ENCODE results near the gene SRGAP3.

GRCh38 chr3:9079676-9080075, 169.8 kb downstream of the SRGAP3 start:
- TF ChIP-seq CTCF (IDR thresholded peaks at IDR 0.05) (no peak), ATF3 (CRISPR knock-in tag; conservative IDR thresholded peaks at IDR 0.05) (no peak), CREM (CRISPR knock-in tag; IDR thresholded peaks at IDR 0.05) (no peak), NR3C1 (CRISPR knock-in tag; conservative IDR thresholded peaks at IDR 0.05; ENCODE audit: low read depth) (no peak), ZBTB21 (CRISPR knock-in tag; IDR thresholded peaks at IDR 0.05; ENCODE audit: borderline replicate concordance) (no peak), MAX (CRISPR knock-in tag; IDR thresholded peaks at IDR 0.05) (no peak), GABPB1 (CRISPR knock-in tag; IDR thresholded peaks at IDR 0.05) (no peak), RORB (CRISPR knock-in tag; IDR thresholded peaks at IDR 0.05) (no peak), CBFB (CRISPR knock-in tag; IDR thresholded peaks at IDR 0.05; ENCODE audit: low read depth) (no peak), JUN (CRISPR knock-in tag; IDR thresholded peaks at IDR 0.05) (no peak), ZNF138 (CRISPR knock-in tag; conservative IDR thresholded peaks at IDR 0.05) (no peak)
- TF ChIP-seq, protein P1, sequence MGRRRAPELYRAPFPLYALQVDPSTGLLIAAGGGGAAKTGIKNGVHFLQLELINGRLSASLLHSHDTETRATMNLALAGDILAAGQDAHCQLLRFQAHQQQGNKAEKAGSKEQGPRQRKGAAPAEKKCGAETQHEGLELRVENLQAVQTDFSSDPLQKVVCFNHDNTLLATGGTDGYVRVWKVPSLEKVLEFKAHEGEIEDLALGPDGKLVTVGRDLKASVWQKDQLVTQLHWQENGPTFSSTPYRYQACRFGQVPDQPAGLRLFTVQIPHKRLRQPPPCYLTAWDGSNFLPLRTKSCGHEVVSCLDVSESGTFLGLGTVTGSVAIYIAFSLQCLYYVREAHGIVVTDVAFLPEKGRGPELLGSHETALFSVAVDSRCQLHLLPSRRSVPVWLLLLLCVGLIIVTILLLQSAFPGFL (CRISPR knock-in tag; IDR thresholded peaks at IDR 0.05; ENCODE audit: borderline replicate concordance) = no peak

Data from WTC11 (cell line).